HL-60 (cell line): ENCODE measurements around the gene PPP1R12B.
A peak's percentile ranks its signal among the peaks of the same experiment; 100 is the strongest.
"Not testable (repeated sequence)": the region's sequence is repeated elsewhere in the genome, so short reads cannot be mapped to it uniquely, and the experiment has no call there.

Experiments
- DNase-seq, 2 experiments: peaks; one replicate each; pipeline ENCODE4 v3.0.0-alpha.2; 2010 to 2020; ENCODE audit warnings: low read depth in 1 of 2, low spot score in 1 of 2
- H3K27ac ChIP-seq: fragments of 250-450 bp; sonication (Bioruptor Pico); replicated peaks from 2 replicates; pipeline ENCODE4 v1.5.1; 2020; ENCODE audit warnings: mild to moderate bottlenecking, moderate library complexity
- H3K27me3 ChIP-seq: fragments of 250-450 bp; sonication (Bioruptor Pico); 2 replicates; pipeline ENCODE4 v1.5.1; 2021; ENCODE audit warnings: mild to moderate bottlenecking, moderate library complexity; ENCODE audit not compliant: insufficient read depth, poor library complexity, severe bottlenecking
- H3K4me3 ChIP-seq: replicated peaks from 2 replicates; pipeline ENCODE4 v1.5.1; 2011; ENCODE audit warnings: mild to moderate bottlenecking, control low read depth, low read length; ENCODE audit not compliant: insufficient read depth
- CTCF ChIP-seq: IDR thresholded peaks from one replicate; pipeline ENCODE4 v1.5.1; 2011; ENCODE audit warnings: low read length, control low read depth, inconsistent platforms; ENCODE audit not compliant: insufficient read depth
- GABPA ChIP-seq: IDR thresholded peaks from 2 replicates; pipeline ENCODE4 v1.6.1; 2012; ENCODE audit warnings: low read depth
- POLR2AphosphoS5 ChIP-seq: IDR thresholded peaks from 2 replicates; pipeline ENCODE4 v1.6.1; 2012; ENCODE audit warnings: low read depth
- REST ChIP-seq: IDR thresholded peaks from 2 replicates; pipeline ENCODE4 v1.6.1; 2012; ENCODE audit warnings: low read depth; ENCODE audit not compliant: insufficient replicate concordance
- SPI1 ChIP-seq: IDR thresholded peaks from 2 replicates; pipeline ENCODE4 v1.6.1; 2012; ENCODE audit warnings: low read depth, mild to moderate bottlenecking, borderline replicate concordance

Gene PPP1R12B

GRCh38 chr1:202348005-202348508 is 442 bp upstream of the PPP1R12B start:
- Histone ChIP-seq H3K4me3 (no peak overlapping the region; the same call in 1 of the 2 replicates), H3K27me3 (no peaks in the 10 kb centered on the region), H3K27ac (0 out of 2 replicates have a peak overlapping the region, but pooled peaks have one; percentile 11)
- DNase-seq: no peak
- TF ChIP-seq CTCF: no peak
- peak; percentile 51; the same call in 1 of the 2 replicates for TF ChIP-seq GABPA
- TF ChIP-seq SPI1: peak; percentile 51; the same call in 1 of the 2 replicates
- TF ChIP-seq REST: no peak

DNA sequence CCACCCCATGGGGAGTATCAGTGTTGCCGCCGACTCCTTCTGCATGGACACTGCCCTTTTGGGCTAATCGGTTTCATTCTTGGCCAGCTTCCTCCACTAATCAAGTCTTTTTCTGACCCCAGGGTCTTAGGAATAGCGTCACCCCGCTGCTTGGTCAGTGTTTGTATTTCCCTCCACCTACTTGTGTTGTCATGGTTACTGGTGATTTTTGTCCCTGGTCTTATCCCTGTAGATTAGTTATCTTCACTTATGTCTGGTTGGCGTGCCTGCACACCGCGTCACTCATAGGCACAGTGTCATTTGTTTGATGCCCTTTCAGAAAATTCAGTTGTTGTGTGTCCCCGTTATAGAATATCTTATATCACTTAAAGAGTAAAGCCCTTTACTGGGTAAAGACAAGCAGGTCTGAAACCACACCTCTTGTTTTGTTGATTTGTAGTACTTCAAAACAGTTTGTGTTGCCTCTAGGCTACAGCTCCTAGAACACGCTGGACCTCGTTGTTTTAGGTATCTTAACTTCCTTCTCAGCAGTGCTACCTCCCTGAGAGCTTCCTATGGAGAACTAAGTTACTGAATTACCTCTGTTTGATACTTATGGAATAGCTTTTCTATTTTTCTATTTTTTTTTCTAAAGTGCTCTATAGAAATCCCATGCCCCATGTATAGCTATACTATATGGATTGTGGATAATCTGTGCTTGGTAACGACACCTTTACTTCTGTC is 868 bp downstream of the PPP1R12B start:
- peak overlapping the region; percentile 83 for H3K27ac ChIP-seq
- TF ChIP-seq SPI1: no peak
- no peak for TF ChIP-seq REST
- no peak for TF ChIP-seq GABPA
- no peak for TF ChIP-seq POLR2AphosphoS5
- no peak for TF ChIP-seq CTCF
- peak; percentile 35 for DNase-seq

DNA sequence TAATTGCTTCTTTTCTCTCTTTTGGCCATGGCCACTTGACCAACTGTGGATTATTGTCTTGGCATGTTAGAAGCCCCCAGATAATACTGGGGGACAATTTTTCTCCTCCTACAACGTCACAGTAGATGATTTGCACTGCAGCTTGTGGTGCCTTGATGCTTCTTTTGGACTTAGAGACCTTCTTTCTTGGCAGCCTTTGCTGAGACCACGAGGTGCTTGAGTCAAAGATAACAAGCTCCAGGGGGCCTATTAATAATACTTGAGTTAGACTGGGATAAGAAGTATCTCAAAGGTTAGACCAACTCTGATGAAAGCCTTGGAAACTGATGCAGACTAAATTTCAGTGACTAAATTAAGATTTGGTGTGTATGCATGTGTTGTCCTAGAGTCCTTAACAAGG is 3.2 kb downstream of the PPP1R12B start:
- TF ChIP-seq SPI1 (no peak), REST (no peak), CTCF (no peak)

More for the DNA sequence above, 868 bp downstream of the PPP1R12B start:
- H3K4me3 ChIP-seq: peak overlapping the region; percentile 95
- H3K27me3 ChIP-seq: no peaks in the 10 kb centered on the region

GRCh38 chr1:202352583-202353197 is 4.2 kb downstream of the PPP1R12B start:
- not testable (repeated sequence) for H3K27me3 ChIP-seq, DNase-seq, H3K4me3 ChIP-seq
- peak overlapping the region; percentile 20; the same call in 1 of the 2 replicates for H3K27ac ChIP-seq

More for the DNA sequence above, 3.2 kb downstream of the PPP1R12B start:
- Histone ChIP-seq H3K4me3 (no peak overlapping the region), H3K27me3 (no peaks in the 10 kb centered on the region), H3K27ac (no peak overlapping the region)
- no peak for DNase-seq
